ENCODE measurements around the gene CYP4F11. TPM values are rescaled to one million over a fixed set of nuclear protein-coding genes. Genes with fewer than 3 reads are reported as not detected.

Gene CYP4F11
- total and polyA plus RNA-seq, 2 of the 13 experiments (the other 11 are each of a cell fraction or from before 2014, with no cell fraction given) = 7.8 to 8.4 TPM

GRCh38 chr19:15934332-15935078 is at the start of gene CYP4F11 (continued):
- TF ChIP-seq ZNF460 (CRISPR knock-in tag; IDR thresholded peaks at IDR 0.05; ENCODE audit: borderline replicate concordance) (no peak), ZNF550 (CRISPR knock-in tag; IDR thresholded peaks at IDR 0.05; ENCODE audit: borderline replicate concordance) (no peak), SP5 (CRISPR knock-in tag; IDR thresholded peaks at IDR 0.05; ENCODE audit: borderline replicate concordance, low read depth) (0 out of 2 replicates have a peak, but pooled peaks have one; percentile 22), ZSCAN22 (CRISPR knock-in tag; IDR thresholded peaks at IDR 0.05) (0 out of 2 replicates have a peak, but pooled peaks have one; percentile 31), NCOA1 (CRISPR knock-in tag; IDR thresholded peaks at IDR 0.05) (no peak), LBX2 (CRISPR knock-in tag; IDR thresholded peaks at IDR 0.05; ENCODE audit: borderline replicate concordance) (no peak), MED1 (CRISPR knock-in tag; IDR thresholded peaks at IDR 0.05) (peak; percentile 34), ZNF629 (CRISPR knock-in tag; conservative IDR thresholded peaks at IDR 0.05) (no peak), NR2F6 (IDR thresholded peaks at IDR 0.05) (peak; percentile 57), NR2F6 (CRISPR knock-in tag; IDR thresholded peaks at IDR 0.05) (no peak), TFAP4 (IDR thresholded peaks at IDR 0.05; ENCODE audit: borderline replicate concordance, low read depth) (peak; percentile 80; the same call in 1 of the 2 replicates), MXI1 (IDR thresholded peaks at IDR 0.05; ENCODE audit: borderline replicate concordance, low read depth, low read length) (0 out of 3 replicates have a peak, but pooled peaks have one; percentile 21), TCF7L2 (IDR thresholded peaks at IDR 0.05; ENCODE audit: low read depth, low read length) (no peak), ZNF720 (CRISPR knock-in tag; IDR thresholded peaks at IDR 0.05) (no peak), EHMT2 (IDR thresholded peaks at IDR 0.05; ENCODE audit: borderline replicate concordance, low read depth, low read length) (peak; percentile 57; the same call in 1 of the 2 replicates), CCAR2 (optimal IDR thresholded peaks at IDR 0.05; ENCODE audit: low read depth, low read length) (no peak)
- TF ChIP-seq, protein P1, sequence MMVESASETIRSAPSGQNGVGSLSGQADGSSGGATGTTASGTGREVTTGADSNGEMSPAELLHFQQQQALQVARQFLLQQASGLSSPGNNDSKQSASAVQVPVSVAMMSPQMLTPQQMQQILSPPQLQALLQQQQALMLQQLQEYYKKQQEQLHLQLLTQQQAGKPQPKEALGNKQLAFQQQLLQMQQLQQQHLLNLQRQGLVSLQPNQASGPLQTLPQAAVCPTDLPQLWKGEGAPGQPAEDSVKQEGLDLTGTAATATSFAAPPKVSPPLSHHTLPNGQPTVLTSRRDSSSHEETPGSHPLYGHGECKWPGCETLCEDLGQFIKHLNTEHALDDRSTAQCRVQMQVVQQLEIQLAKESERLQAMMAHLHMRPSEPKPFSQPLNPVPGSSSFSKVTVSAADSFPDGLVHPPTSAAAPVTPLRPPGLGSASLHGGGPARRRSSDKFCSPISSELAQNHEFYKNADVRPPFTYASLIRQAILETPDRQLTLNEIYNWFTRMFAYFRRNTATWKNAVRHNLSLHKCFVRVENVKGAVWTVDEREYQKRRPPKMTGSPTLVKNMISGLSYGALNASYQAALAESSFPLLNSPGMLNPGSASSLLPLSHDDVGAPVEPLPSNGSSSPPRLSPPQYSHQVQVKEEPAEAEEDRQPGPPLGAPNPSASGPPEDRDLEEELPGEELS (CRISPR knock-in tag; IDR thresholded peaks at IDR 0.05) = peak; percentile 47
- TF ChIP-seq, protein P2, sequence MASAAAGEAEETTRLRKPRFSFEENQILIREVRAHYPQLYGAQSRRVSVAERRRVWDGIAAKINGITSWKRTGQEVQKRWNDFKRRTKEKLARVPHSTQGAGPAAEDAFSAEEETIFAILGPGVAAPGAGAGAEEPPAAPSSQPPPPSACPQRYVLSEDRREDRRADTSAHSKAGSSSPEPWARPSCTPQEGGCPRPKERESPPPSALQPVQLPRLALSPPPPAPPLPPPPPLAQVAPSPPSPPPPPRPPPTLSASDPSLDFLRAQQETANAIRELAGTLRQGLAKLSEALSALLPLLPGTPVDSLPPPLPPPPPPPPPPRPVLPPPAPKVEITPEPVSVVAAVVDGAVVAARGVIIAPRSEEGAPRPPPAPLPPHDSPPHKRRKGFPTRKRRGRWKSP (CRISPR knock-in tag; IDR thresholded peaks at IDR 0.05) = no peak; the same call in 1 of the 2 replicates
- TF ChIP-seq, protein P3, sequence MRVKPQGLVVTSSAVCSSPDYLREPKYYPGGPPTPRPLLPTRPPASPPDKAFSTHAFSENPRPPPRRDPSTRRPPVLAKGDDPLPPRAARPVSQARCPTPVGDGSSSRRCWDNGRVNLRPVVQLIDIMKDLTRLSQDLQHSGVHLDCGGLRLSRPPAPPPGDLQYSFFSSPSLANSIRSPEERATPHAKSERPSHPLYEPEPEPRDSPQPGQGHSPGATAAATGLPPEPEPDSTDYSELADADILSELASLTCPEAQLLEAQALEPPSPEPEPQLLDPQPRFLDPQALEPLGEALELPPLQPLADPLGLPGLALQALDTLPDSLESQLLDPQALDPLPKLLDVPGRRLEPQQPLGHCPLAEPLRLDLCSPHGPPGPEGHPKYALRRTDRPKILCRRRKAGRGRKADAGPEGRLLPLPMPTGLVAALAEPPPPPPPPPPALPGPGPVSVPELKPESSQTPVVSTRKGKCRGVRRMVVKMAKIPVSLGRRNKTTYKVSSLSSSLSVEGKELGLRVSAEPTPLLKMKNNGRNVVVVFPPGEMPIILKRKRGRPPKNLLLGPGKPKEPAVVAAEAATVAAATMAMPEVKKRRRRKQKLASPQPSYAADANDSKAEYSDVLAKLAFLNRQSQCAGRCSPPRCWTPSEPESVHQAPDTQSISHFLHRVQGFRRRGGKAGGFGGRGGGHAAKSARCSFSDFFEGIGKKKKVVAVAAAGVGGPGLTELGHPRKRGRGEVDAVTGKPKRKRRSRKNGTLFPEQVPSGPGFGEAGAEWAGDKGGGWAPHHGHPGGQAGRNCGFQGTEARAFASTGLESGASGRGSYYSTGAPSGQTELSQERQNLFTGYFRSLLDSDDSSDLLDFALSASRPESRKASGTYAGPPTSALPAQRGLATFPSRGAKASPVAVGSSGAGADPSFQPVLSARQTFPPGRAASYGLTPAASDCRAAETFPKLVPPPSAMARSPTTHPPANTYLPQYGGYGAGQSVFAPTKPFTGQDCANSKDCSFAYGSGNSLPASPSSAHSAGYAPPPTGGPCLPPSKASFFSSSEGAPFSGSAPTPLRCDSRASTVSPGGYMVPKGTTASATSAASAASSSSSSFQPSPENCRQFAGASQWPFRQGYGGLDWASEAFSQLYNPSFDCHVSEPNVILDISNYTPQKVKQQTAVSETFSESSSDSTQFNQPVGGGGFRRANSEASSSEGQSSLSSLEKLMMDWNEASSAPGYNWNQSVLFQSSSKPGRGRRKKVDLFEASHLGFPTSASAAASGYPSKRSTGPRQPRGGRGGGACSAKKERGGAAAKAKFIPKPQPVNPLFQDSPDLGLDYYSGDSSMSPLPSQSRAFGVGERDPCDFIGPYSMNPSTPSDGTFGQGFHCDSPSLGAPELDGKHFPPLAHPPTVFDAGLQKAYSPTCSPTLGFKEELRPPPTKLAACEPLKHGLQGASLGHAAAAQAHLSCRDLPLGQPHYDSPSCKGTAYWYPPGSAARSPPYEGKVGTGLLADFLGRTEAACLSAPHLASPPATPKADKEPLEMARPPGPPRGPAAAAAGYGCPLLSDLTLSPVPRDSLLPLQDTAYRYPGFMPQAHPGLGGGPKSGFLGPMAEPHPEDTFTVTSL (CRISPR knock-in tag; IDR thresholded peaks at IDR 0.05; ENCODE audit: borderline replicate concordance) = no peak

All from HepG2 (cell line).